COLO668 (cell line): ENCODE results near the gene ZNF124.
A peak's percentile ranks its signal among the peaks of the same experiment; 100 is the strongest.

Source experiments
- DNase-seq: peaks from one replicate; lab custom pipeline; 2025; ENCODE audit not compliant: unreplicated experiment; lab: John Stamatoyannopoulos, UW

Gene ZNF124

DNA sequence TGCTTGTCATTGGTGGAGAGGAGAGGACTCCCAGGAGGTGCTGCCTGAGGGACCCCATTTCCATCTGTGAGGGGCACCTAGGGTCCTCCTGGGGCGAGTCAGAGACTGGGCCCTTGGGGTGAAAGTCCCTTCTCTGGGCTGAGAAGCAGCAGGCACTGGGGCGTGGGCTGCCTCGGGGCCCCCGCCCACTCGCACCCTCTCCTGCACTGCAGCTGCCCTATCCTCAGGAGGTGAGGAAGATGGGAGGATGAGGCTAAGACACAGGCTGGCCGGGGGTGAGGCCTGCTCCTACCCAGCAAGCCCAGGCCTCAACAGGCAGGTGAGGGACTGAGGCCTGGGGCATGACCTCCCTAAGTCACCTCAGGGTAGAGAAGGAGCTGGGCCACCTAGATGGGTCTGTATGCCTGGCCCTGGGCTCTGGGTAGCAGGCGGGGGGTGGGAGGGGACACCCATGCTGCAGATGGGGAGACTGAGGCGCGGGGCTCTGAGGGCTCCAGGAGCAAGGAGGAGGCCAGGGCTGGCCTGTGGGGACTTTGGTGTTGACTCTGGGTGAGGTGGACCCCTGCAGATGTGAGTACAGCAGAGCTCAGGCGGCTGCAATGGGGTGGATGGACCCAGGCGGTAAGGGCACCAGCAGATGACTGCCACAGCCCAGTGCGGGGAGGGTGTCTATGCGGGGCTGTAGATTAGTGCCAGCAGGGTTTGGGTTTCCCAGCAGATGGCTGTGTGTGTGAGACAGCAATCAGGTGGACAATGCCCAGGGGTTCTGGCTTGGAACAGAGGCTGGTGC is 57.3 kb downstream of the ZNF124 start:
- DNase-seq: no peak

DNA sequence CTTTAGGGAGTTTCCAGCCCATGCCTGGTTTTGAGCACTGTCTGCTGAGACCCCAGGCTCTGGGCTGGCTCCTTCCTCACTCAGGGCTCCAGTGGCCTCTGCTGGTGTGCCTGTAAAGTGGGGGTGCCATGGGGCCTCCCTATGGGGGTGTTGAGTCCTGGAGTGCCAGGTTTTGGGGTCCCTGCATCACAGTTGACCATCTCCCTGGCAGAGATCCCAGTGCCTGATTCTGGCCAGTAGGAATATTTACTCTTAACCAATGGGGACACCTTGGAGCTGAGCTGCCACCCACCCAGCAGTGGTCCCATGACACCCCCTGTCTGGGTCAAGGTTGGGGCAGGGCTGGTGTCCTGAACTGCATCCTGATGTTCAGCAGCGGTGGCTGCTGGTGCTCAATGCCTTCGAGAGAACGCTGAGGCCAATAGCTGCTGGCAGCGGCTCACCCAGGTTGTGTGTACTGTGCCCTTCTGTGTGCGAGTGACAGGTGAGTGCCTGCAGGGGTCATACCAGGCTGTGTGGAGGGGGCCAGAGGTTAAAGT is 58.0 kb downstream of the ZNF124 start:
- no peak for DNase-seq

DNA sequence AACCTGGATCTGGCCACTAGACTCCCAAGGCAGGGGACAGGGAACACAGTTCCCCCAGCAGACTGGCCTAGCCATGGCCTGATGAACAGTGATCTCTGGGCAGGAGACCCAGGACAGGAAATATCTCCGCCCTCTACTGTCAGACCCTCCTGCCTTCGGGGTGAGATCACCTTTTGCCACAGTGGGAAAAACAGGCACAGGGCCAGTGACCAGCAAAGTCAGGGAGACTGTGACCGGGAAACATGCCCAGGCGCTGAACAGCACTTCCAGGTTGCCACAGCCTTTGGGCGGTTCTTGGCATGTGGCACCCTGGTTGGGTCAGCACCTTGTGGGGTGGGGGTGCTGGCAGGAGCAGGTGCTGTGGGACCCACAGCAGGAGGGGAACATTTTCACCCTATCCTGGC is 58.7 kb downstream of the ZNF124 start:
- no peak for DNase-seq

GRCh38 chr1:247112479-247112781 is 59.4 kb downstream of the ZNF124 start:
- DNase-seq: no peak

DNA sequence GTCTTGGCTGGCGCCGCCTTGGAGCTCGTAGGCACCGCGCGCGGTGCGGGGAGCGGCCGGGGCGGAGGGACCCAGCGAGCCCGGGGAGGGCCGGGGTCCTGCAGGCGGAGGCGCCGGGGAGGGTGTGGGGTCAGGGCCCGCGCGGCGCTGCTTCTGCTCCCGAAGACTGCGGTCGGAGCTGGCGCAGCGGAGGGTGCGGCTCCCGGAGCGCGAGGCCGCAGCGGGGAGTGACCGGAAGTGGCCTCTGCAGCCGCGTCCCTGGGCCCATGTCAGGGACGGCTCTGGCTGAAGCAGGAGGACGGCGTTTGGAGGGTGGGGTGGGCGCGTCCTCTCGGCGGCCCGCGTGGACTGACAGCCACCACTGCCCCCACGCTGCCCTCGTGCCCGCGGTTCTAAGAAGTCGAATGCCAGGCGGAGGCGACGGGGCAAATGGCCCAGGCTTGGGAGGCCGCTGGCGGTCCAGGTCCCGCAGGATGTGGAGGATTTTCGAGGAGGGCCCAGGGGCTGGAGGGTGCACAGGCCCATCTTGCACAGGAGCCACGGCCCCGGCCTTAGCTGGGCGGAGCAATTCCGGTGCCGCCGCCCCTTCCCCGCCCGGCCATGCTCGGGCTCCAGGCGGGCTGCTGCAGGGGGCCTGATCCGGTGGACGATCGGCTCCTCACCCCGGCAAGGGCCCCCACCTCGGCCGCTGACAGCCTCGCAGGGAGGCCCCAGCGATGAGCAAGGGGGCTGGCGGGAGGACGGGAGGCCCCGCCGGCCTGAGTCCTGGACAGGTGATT is 59.9 kb downstream of the ZNF124 start:
- DNase-seq: peak; percentile 62

DNA sequence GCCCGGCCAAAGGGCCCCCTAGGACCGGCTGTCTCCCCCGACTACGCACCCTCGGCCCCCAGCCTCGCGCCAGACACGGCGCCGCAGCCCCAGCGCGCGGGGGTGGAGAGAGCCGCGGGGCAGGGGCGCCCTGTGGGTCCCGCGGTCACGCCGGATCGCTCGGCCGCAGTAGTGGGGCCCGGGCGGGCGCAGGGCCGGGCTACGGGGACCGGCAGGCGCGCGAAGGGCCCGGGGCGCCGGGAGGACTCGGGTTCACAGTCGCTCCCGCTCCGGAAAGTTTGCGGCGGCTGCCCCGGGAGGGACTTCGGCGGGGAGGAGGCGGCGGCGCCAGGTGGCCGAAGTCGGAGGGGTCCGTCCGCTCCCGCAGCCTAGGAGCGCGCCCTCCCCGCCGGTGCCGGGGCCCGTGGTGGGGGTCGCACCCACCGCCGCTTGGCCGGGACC is 60.5 kb downstream of the ZNF124 start:
- peak; percentile 40 for DNase-seq

DNA sequence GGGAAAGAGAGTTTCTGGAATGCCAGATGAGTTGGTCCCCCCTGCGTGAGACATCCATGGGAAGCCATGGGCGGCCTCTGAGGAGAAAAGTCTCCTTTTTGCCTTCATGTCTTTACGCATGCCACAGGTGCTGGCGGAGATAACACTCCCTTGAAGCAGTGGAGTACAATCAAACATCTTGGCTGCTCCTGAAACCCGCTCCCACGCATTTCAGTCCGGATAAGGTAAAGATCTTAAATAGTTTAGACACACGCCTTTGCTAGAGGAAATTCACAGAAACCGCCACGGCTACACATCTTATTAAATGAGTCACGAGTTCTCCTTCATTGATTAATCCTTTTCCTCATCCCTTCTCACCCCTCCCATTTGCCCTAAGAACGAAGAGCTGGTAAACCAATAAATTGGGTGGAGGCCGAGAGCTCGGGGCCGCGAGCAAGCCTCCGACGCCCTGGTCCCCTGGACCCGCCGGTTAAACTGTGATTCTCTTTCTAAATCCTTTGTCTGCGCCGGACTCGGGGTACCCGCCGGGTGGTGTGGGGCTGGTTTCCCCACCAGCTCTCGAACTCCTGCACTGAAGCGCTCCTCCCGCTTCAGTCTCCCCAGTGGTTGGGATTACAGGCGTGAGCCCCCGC is 61.1 kb downstream of the ZNF124 start:
- no peak for DNase-seq

GRCh38 chr1:247107694-247108093 is 64.1 kb downstream of the ZNF124 start:
- no peak for DNase-seq

- DNase-seq: no peak
Observed at GRCh38 chr1:247105966-247106365, 65.9 kb downstream of the ZNF124 start.
